ENCODE results near the gene TDO2. TPM values are rescaled to one million over a fixed set of nuclear protein-coding genes. Genes with fewer than 3 reads are reported as not detected.

Gene TDO2
- total and polyA plus RNA-seq, 2 donors from 2014 or later, result 0.41 to 1.3 TPM

DNA sequence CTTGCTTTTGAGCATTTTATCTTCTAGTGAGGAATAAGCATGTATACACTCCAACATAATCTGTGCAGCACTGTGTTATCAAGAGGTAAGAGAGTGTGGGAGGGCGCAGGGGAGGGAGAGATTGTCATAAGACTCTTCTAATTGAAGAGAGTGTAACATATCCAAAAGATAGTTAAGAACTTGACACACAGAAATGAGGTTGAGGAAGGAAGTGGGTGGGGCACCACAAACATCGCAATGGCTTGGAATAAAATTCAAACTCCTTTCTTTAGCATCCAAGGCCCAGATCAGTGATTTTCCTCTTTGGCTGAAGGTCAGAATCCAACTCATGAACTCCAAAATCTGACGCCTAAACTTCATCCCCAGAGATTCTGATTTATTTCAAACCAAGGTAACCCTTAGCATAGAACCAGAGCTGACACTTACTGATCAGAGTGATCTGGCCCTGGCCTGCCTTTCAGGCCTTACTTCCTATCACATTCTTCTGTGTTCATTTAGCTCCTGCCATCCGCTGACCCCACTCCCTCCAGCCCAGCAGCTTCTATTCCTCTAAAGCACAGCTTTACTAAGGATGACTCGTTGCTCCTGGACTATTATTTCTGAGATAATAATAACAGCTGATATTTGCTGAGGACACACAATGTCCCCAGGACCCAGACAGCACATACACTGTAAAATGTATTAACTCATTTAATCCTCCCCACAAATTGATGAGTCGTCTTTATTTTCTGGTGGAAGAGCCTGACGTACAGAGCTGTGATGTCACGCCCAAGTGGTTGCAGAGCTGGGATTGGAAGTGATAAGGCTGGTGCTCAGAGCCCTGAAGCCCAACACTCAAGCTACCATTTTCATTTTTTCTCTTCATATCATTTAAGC, 60.8 kb downstream of the TDO2 start:
- TF ChIP-seq, protein P1, sequence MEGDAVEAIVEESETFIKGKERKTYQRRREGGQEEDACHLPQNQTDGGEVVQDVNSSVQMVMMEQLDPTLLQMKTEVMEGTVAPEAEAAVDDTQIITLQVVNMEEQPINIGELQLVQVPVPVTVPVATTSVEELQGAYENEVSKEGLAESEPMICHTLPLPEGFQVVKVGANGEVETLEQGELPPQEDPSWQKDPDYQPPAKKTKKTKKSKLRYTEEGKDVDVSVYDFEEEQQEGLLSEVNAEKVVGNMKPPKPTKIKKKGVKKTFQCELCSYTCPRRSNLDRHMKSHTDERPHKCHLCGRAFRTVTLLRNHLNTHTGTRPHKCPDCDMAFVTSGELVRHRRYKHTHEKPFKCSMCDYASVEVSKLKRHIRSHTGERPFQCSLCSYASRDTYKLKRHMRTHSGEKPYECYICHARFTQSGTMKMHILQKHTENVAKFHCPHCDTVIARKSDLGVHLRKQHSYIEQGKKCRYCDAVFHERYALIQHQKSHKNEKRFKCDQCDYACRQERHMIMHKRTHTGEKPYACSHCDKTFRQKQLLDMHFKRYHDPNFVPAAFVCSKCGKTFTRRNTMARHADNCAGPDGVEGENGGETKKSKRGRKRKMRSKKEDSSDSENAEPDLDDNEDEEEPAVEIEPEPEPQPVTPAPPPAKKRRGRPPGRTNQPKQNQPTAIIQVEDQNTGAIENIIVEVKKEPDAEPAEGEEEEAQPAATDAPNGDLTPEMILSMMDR (IDR thresholded peaks at IDR 0.05; ENCODE audit: borderline replicate concordance, extremely low read depth, insufficient read depth), result no peak
- FAIRE-seq (no peak), DNase-seq (no peak)
- intact Hi-C loops (cut with DNase I), result no loop called here
- Histone ChIP-seq H3K27me3 (ENCODE audit: control insufficient read depth, insufficient read depth, low read length) (no peaks in the 10 kb centered on the region), H3K4me1 (ENCODE audit: control insufficient read depth in 2 of 3, insufficient read depth in 2 of 3, low read depth in 1 of 3, low read length in 3 of 3) (no peaks in the 10 kb centered on the region), H3K9ac (ENCODE audit: low read length in 3 of 3) (no peak overlapping the region), H3K27ac (ENCODE audit: low read depth in 2 of 2, low read length in 2 of 2) (no peak overlapping the region), H3K4me3 (ENCODE audit: low read length in 3 of 3) (no peak overlapping the region), H3K9me3 (ENCODE audit: control insufficient read depth in 2 of 3, insufficient read depth in 1 of 3, low read length in 3 of 3) (no peaks in the 10 kb centered on the region), H3K36me3 (ENCODE audit: control insufficient read depth in 2 of 3, insufficient read depth in 3 of 3, low read length in 3 of 3) (no peaks in the 10 kb centered on the region)

- no peak for DNase-seq
- Histone ChIP-seq H3K27ac (ENCODE audit: low read depth in 2 of 2, low read length in 2 of 2) (no peak overlapping the region), H3K27me3 (ENCODE audit: control insufficient read depth, insufficient read depth, low read length) (no peaks in the 10 kb centered on the region), H3K4me3 (ENCODE audit: low read length in 3 of 3) (no peak overlapping the region), H3K9ac (ENCODE audit: low read length in 3 of 3) (no peak overlapping the region), H3K9me3 (ENCODE audit: control insufficient read depth in 2 of 3, insufficient read depth in 1 of 3, low read length in 3 of 3) (no peaks in the 10 kb centered on the region), H3K4me1 (ENCODE audit: control insufficient read depth in 2 of 3, insufficient read depth in 2 of 3, low read depth in 1 of 3, low read length in 3 of 3) (no peaks in the 10 kb centered on the region), H3K36me3 (ENCODE audit: control insufficient read depth in 2 of 3, insufficient read depth in 3 of 3, low read length in 3 of 3) (no peaks in the 10 kb centered on the region)
- FAIRE-seq, result no peak
- intact Hi-C loops (cut with DNase I), result no loop called here
- TF ChIP-seq, protein P1 (IDR thresholded peaks at IDR 0.05; ENCODE audit: borderline replicate concordance, extremely low read depth, insufficient read depth), result no peak
These were observed 62.7 kb downstream of the TDO2 start for GRCh38 chr4:155966171-155966570.

DNA sequence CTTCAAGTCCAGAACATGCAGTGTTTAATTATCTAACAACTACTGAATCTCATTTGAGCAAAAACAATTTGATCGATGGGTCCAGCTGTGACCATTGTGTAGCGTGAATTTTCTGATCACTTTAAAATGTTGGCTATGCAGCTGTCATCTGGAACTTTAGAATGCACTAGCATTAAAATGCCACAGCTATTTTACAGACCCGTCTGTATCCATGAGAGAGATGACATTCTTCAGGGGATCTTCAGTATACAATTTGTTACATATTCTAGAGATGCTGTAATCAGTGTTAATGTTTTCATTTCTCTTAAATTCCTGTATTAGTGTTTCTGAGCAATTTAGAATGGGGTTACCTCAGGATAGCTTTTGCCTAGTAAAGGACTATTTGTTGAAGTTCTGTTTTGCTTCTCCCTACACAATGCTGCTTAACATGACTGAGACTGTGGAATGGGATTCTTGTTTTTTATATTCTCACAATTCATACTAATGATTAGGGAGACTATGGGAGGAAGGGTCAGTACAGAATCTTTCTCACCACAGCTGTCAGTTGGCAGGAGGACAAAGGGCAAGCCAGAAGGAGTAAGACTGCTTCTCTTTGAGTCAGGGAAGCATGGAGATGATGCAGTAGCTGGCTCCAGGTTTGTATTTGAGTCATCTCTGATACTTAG, 63.4 kb downstream of the TDO2 start:
- Histone ChIP-seq H3K36me3 (ENCODE audit: control insufficient read depth in 2 of 3, insufficient read depth in 3 of 3, low read length in 3 of 3) (no peaks in the 10 kb centered on the region), H3K9ac (ENCODE audit: low read length in 3 of 3) (no peak overlapping the region), H3K9me3 (ENCODE audit: control insufficient read depth in 2 of 3, insufficient read depth in 1 of 3, low read length in 3 of 3) (no peaks in the 10 kb centered on the region), H3K4me3 (ENCODE audit: low read length in 3 of 3) (no peak overlapping the region), H3K27me3 (ENCODE audit: control insufficient read depth, insufficient read depth, low read length) (no peaks in the 10 kb centered on the region), H3K27ac (ENCODE audit: low read depth in 2 of 2, low read length in 2 of 2) (no peak overlapping the region), H3K4me1 (ENCODE audit: control insufficient read depth in 2 of 3, insufficient read depth in 2 of 3, low read depth in 1 of 3, low read length in 3 of 3) (no peaks in the 10 kb centered on the region)
- FAIRE-seq, result no peak
- TF ChIP-seq, protein P1 (IDR thresholded peaks at IDR 0.05; ENCODE audit: borderline replicate concordance, extremely low read depth, insufficient read depth), result no peak
- no peak for DNase-seq
- intact Hi-C loops (cut with DNase I), result no loop called here

Other genes with a start within 250 kb of the TDO2 start
- gene GUCY1A1, start 236.8 kb upstream of the TDO2 start, total RNA-seq, result 64.6 TPM
- 6.9 TPM for gene GUCY1A1, start 236.8 kb upstream of the TDO2 start, polyA plus RNA-seq (ENCODE audit: insufficient read depth, low read depth, low replicate concordance)
- gene GUCY1B1, start 144.7 kb upstream of the TDO2 start, total RNA-seq, result 24.7 TPM
- 13.2 TPM for gene GUCY1B1, start 144.7 kb upstream of the TDO2 start, polyA plus RNA-seq (ENCODE audit: insufficient read depth, low read depth, low replicate concordance)
- not detected for gene ASIC5, start 37.4 kb upstream of the TDO2 start, total RNA-seq
- not detected for gene ASIC5, start 37.4 kb upstream of the TDO2 start, polyA plus RNA-seq (ENCODE audit: insufficient read depth, low read depth, low replicate concordance)
- gene CTSO, start 50.2 kb downstream of the TDO2 start, total RNA-seq, result 40.3 TPM
- gene CTSO, start 50.2 kb downstream of the TDO2 start, polyA plus RNA-seq (ENCODE audit: insufficient read depth, low read depth, low replicate concordance), result 22.9 TPM

Data from kidney (tissue), 14 donors.